ENCODE measurements around the gene RRAGA. TPM values are rescaled to one million over a fixed set of nuclear protein-coding genes. Genes with fewer than 3 reads are reported as not detected.

The RRAGA gene
- total RNA-seq, 1 donor from 2014 or later, result 54.3 TPM

Other genes starting within 250 kb of the RRAGA start
- not detected in 2 replicates for gene SAXO1, start 16.2 kb upstream of the RRAGA start, total RNA-seq
- gene HAUS6, start 53.5 kb downstream of the RRAGA start, total RNA-seq, result 32.2 and 34.3 TPM in 2 replicates
- gene PLIN2, start 78.1 kb downstream of the RRAGA start, total RNA-seq, result 56.0 and 59.0 TPM in 2 replicates
- 13.6 and 16.8 TPM in 2 replicates for gene DENND4C, start 181.3 kb downstream of the RRAGA start, total RNA-seq

All from activated CD4-positive, alpha-beta T cell treated with anti-CD3 and anti-CD28 coated beads, Interleukin-2, amount 10 ng/mL, durations not matched to agents 24 days and 14 days (primary cell).